SW 1271 (cell line): ENCODE measurements around the gene PTOV1.

ENCODE experiments used
- DNase-seq, 2 experiments: peaks; one replicate each; lab custom pipeline; 2025; lab: John Stamatoyannopoulos, UW

The PTOV1 gene

DNA sequence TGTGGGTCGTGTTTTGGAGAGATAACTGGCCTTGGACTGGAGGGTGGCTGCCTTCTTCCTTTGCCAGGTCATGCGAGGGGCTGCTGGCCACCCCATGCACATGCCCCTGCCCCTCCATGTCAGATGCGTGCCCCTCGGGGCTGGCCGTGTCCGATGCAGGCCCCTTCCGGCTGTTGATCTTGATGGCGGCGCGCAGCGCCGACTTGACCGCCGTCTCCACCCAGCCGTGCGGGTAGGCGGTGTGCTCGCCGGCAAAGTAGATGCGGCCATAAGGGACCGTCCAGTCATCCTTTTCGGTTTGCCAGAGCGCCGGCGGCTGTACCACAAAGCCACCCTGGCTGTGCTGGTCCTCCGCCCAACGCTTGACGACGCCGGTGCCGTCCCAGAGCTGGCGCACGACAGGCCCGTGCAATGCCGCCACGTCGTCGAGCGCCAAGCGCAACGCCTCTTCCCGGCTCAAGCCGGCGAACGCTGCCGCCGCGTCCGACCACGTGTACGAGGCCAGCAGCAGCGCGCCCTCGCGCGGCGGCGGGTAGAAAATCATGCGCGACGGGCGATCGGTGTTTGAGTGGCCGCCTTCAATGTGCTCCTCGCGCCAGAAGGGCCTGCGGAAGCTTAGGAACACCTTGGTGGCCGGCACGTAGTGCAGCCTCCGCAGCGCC lies 38.9 kb downstream of the PTOV1 start:
- peak; percentile 10 to 55 for DNase-seq

DNA sequence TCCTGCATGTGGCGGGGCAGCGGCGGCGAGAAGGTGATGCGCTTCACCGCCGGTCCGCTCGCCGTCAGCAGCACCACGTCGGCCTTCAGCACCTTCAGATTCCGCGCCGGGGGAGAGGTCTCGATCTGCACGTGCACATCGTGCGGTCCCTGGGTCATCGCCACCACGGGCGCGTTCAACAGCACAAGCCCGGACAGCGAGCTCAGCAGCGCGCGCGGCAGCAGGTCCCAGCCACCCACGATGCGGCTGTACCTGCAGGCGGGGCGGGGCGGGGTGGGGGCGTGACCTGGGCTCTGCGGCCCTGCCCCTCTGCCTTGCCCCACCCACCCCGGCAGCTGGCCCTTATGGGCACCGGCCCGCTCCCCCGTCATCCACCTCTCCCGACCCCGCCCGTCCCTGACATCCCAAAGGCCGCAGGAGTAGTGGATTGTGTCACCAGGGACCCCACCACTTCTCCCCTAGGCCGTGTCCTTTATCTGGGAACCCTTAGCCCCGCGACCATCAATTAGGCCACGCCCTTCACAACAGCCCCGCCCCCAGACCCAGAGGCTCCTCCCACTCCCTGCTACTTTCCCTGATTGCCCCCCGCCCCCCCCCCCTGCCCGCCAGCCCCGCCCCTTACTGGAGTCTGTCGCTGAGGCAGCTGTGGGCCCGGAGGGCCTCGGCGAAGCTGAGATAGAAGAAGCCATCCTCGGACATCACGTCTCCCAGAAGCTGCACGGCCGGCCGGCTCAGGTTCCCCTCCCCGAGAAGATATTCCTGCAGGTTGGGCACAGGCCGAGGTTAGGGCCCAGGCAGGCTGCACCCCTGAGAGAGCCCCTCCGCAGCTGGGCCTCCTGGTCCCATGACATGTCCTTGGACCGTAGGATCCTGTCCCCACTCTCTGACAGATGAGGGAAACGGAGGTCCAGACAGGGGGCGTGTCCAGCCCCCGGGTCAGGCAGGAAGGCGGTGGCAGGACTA lies 39.7 kb downstream of the PTOV1 start:
- DNase-seq: peak in 1 of 2 experiments; percentile 20

DNA sequence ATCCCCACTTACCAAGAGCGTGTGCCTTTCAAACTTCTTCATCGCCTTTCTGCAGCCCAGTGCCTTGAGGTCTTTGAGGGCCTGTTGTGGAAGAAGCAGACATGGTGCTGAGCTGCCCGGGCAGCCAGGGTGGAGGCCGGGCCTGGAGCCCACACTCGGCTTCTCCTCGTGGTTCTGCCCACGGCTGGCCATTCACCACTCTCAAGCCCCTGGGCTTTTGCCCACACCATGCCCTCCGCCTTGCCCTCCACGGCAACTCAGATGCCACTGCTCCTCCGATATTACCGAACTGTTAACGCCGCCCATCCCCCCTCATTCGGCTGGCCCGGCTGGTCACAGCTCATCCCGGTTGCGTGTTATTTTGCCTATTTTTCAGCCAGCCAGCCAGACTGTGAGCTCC lies 40.4 kb downstream of the PTOV1 start:
- DNase-seq: no peak

DNA sequence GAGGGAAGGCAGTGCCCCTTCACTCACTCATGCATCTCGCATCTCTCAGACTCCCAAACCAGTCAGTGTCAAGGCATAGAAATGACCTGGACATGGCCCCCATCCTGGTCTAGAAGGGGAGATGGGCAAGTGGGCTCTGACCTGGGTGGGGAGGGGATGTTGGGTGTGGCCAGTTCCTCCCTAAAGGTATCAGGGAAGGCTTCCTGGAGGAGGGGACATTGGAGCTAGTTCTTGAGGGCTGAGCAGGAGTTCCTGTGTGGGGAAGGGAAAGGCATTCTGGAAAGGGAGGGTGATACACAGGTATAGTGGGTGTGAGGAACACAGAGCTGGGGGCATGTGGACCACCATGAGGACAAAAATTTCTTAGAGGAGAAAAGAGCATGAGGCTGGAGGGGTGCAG lies 41.8 kb downstream of the PTOV1 start:
- no peak for DNase-seq

DNA sequence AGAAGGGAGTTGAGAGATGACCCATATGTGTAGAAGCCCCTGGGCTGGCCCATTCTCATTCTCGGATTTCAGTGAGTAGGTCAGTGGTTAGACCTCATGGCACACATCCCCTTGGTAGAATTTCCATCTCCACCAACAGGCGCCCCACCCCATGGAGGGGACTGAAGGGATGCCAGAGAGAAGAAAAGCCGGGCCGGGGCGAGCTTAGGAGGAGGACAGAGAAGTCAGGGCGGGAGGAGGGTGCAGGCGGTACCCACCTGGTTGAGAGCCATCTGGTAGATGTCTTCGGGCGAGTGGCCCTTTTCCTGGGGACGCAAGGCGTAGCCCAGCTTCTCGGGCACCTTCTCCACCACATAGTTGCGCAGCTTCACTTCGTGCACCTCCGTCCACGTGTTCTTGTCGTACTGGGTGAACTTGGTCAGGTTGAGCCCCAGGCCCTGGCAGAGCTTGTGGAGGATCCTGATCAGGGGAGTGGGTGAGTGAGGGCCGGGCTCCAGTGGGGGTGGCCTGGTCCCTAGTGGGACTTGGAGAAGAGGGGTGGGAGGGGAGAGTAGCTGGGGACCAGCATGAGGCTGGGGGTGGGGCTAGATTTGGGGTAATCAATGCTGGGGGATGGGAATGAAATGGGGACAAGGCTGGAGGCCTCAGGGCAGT lies 43.2 kb downstream of the PTOV1 start:
- DNase-seq: no peak

DNA sequence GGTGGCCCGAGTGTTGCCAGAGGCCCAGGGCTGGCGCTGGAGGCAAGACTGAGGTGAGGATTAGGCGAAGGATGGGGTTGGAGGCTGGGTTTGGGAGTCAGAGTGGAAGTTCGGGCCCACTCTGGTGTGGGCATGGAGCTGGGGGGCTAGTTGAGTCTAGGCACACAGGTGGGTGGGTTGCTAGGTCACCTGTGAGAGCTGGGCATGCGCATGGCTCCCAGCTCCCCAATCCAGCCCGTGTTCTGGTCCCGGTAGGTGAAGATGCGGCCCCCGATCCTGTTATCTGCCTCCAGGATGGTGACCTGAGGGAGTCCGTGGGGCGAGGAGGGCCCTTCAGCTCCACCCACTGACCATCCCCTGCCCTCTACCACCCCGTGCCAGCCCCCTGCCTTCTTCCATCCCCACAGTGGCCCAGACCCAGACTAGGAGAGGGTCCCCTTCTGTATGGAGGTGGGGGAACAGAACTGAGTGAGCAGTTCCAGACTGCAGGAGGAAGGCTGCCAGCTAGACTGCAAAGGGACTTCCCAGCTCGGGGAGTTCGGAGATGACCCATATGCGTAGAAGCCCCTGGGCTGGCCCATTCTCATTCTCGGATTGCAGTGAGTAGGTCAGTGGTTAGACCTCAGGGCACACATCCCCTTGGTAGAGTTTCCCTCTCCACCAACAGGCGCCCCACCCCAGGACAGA lies 44.1 kb downstream of the PTOV1 start:
- no peak for DNase-seq

DNA sequence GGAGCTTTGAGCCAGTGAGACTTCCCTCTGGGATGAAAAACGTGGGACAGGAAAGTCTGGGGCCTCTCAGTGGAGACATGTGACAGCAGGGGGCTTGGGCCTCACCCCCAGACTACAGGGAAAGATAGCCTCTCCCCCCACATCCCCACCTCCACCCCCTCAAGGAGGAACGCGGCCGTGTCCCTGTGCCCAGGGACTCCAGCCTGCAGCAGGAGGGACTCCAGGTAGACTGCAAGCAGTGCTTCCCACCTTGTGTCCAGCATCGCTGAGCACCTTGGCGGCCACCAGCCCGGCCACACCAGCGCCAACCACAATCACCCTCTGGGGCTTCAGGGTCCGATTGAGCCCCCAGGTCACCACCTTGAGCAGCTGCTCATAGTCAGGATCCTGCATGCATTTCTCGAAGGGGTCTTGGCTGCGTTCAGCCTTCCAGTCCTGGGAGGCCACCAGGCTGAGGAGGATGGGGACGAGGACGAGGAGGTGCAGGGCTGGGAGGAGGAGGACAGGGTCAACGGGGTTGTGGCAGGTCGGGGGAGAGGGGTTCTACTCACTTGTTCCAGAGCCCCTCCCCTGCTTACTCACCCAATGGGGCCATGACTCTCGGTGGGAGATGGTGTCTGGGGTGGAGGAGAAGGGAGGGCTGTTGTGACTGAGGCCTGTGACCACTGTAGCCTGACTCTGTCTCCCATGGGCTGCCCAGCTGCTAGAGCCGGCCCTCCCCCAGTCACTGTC lies 44.8 kb downstream of the PTOV1 start:
- no peak for DNase-seq

DNA sequence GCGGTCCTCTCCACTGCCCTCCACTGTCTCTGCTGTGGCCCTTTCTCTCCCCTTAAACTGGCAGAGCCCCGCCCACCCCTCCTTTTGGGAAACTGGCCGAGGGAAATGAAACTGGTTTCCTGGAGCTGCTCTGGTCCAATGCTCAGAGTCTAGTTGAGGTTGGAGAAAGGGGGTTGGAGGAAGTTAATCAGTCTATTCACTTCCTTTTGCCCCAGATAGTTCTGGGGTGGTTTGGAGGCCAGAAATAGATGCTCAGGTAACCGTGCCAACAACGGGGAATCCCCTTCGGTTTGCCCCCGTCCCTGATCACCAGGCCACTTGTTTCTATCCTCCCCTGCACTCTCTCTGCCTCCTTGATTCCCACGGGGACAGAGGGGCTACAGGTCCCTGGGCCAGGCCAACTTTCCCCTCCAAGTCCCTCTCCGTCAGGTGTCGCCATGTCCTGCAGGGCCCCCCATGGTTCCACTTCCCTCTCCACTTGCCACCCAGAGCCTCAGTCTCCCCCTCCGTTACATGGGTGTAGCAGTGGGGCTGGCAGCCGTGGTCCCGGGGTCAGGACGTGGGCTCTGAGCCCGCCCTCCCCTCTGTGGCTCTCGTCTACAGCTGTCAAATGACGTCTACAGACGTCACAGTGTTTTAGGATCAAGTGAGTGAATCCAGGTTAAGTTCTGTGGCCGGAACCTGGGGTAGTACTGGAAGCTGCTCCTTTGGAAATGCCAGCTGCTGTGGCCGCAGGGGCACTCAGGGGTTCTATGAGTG lies 46.1 kb downstream of the PTOV1 start, which contains the start of gene IL4I1:
TSS of gene IL4I1 (minus strand) at position 25 of the 759 bp plus-strand sequence. CDS start 727 bp downstream, outside the sequence.
- DNase-seq: no peak

DNA sequence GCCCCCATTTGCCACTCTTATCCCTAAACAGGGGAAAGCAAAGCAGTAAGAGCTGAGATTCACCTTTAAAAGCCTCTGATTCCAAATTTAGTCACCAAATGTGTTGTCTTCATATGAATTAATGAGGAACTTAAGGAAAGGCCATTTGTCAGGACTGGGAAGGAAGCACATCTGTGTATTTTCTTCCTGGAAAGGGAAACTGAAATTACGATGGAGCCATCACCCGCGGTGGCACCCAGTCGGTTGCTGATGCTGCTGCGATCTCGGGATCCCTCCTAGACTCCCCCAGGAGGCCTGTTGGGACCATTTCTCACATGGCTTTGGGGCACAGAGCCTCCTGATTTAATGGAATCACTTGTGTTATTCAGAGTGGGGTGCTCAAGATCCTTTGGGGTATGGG lies 53.2 kb downstream of the PTOV1 start:
- DNase-seq: no peak

DNA sequence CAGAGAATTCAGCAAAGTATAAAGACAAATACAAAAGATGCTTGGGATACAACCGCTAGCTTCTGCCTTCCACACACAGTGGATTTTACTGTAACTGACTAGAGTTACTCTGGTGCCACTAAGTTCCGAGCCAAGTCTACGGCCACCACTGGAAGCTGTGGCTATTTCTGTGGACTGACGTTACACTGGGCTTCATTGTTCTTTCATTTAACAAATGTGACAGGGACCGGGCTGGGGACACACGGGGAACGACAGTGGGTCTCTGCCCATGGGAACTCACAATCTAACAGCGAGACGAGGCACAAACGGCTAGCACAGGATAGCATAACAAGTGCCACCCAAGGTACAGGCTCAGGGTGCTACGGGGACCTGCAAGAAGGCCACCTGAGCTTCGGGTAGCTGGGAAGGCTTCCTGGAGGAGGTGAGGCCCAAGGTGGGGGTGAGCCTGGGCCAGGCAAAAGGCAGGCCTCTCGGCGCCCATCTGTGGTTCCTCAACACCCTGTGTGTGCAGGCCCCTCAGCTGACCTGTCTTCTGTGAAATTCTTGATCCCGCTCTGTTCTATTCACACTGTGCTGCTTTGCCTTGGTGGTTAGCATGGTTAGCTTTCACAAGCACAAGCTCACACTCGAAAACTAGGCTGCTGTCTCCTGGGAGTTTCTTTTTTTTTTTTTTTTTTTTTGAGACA lies 56.1 kb downstream of the PTOV1 start:
- no peak for DNase-seq

DNA sequence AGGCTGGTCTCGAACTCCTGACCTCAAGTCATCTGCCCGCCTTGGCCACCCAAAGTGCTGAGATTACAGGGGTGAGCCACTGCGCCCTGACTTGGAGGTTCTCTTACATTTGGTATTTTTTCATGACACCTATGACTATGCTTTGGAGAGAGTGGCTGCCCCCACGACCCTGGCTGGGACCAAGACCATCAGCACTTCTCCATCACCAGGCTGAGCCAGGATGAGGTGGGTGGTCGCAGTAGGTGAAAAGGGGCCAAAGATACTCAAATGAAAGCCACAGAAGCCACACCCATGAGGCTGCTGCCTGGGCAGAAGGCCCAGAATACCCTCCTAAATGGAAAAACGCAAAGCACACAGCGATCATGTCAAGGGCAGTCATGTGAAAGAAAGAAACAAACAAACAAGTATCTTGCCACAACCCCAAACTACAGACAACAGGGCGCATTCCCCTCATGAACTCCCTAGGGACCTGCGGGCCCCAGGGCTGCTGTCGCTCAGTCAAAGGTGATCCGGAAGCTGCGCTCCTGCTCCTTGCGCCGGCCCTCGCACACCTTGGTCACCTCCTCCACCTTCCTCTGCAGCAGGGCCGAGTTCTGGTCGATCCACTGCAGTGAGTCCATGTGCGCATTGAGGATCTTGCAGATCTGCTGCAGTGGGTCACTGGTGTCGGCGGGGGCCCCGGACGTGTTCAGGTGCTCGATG lies 56.9 kb downstream of the PTOV1 start:
- no peak for DNase-seq

DNA sequence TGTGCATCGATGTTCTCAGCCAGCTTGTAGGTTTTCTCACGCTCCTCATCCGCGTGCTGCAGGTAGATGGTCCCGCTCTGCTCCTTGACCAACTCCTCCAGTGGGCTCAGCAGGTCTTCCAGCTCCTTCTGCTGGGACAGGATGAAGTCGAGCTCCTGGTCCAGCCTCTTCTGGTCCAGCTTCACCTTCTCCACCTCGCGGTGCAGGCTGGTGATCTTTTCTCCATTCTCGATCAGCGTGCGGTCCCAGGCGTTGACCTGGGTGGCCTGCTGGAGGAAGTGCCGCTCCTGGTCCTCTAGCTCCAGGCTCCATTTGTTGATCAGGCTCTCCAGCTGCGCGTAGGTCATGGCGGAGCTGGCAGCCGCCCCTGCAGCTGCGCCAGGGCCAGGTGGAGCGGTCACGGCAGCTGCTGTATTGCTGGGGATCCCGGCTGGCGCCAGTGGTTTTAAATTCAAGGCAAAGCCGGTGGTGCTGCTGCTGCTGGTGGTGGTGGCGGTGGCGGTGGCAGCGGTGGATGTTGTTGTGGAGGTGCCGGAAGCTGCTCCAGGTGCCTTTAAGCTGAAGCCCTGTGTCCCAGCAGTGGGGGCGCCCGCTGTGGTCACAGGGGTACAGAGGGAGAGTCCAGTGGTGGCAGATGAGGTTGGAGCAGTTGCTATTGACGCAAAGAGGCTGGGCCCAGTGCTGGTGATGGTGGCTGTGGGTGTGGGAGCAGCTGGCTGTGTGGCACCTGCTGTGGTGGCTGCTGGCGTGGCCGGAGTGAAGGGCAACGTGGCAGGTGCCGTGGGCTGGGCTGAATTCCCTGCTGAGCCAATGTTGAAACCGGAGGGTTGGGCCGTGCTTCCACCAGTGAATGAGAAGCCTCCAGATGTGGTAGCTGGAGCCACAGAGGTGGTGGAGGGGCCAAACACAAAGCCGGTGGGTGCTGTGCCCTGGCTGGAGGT lies 57.8 kb downstream of the PTOV1 start:
- no peak for DNase-seq

DNA sequence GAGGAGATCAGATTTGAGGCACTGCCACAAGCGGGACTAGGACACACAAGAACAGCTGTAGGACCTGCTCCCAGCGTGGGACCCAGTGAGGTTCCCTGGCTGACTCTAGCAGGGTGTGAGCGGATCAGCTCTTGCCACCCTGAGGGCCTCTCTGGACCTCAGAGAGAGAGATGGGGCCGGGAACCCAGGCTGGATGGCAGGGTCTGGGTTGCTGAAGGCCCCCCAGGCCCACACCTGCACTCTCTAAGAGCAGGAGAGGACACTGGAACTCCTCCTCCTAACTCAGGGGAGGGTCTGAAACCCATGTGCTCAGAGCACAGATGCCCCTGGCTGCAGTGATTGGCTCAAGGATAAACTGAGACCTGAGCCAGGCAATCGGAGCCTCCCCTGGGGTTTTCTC lies 59.2 kb downstream of the PTOV1 start:
- DNase-seq: no peak
